HTERT RPE-1 (cell line): ENCODE measurements around the gene IFT81.
"Not testable (repeated sequence)": the region's sequence is repeated elsewhere in the genome, so short reads cannot be mapped to it uniquely, and the experiment has no call there.

Source experiments
- in situ Hi-C: fragments of 300-500 bp; cut with MboI; formaldehyde crosslinking; loops from 4 replicates; pipeline ENCODE4 v1.14.3; 2020; ENCODE audit warnings: low sequenced_read_pairs

The IFT81 gene, protein sequence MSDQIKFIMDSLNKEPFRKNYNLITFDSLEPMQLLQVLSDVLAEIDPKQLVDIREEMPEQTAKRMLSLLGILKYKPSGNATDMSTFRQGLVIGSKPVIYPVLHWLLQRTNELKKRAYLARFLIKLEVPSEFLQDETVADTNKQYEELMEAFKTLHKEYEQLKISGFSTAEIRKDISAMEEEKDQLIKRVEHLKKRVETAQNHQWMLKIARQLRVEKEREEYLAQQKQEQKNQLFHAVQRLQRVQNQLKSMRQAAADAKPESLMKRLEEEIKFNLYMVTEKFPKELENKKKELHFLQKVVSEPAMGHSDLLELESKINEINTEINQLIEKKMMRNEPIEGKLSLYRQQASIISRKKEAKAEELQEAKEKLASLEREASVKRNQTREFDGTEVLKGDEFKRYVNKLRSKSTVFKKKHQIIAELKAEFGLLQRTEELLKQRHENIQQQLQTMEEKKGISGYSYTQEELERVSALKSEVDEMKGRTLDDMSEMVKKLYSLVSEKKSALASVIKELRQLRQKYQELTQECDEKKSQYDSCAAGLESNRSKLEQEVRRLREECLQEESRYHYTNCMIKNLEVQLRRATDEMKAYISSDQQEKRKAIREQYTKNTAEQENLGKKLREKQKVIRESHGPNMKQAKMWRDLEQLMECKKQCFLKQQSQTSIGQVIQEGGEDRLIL

DNA sequence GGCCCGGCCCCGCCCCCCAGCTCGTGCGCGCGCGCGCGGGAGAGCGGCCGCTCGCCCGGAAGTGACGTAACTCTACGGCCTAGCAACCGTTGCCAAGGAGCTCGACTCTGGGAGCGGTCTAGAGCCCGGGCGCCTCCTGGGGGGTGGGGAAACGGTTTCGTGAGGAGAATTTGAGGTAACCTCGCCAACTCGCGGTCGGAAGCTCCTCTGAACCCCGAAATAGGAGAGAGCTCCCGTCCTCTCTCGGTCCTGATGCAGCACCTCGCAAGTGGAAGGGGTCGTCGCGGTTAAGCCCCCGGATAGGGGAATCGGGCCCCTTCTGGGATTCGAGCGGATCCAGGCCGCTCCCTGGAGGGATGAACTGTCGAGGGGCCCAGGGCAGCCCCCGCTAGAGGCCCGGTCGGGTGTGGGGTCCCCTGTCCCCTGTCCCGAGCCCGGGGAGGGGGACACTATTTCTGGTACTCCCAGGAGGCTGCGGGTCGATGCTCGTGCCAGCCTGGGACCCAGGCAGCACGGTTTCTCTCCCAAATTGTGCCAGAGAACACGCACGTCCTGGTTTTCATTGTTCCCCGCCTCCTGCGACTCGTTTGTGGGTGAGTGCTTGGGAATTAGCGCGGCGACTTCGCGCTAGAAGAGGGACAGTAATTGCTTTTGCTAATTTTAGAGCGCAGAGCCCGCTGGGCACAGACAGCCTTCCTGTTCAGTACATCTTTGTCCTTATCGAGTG, at the start of gene IFT81:
Gene IFT81, plus strand, starts transcription at position 89 of the 727 bp plus-strand sequence. CDS start 3,024 bp downstream, outside the sequence.
- in situ Hi-C loops = no loop called here

DNA sequence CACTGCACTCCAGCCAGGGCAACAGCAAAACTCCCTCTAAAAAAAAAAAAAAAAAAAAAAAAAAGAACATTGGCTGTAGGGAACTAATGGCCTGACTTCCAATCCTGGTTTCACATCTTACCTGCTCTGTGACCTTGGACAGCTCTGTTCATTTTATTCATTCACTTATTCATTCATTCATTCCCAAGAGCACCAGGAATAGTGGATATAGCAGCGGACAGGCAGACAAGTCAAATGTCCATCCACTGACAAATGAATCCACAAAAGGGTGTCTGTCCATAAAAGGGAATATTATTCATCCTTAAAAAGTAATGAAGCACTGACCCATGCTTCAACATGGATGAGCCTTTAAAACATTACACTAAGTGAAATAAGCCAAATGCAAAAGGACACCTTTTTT, 48.3 kb upstream of the IFT81 start:
- in situ Hi-C loops = no loop called here

DNA sequence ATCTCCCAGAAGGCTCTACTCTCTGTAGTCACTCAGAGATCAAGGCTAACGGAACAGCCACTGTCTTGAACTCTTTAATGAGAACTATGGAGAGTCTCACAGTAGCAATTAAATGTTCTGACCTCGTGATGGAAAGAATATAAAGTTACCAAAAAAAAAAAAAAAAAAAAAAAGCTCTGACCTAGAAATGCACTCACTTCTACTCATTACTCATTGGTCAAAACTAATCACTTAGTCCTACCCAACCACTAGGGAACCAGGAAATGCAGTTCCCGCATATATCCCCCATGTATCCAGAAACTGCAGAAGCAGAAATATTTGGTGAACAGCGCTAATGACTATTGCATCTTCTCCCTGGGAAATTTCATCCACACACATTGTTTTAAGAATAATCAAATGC, 46.4 kb upstream of the IFT81 start:
- in situ Hi-C loops = no loop called here

DNA sequence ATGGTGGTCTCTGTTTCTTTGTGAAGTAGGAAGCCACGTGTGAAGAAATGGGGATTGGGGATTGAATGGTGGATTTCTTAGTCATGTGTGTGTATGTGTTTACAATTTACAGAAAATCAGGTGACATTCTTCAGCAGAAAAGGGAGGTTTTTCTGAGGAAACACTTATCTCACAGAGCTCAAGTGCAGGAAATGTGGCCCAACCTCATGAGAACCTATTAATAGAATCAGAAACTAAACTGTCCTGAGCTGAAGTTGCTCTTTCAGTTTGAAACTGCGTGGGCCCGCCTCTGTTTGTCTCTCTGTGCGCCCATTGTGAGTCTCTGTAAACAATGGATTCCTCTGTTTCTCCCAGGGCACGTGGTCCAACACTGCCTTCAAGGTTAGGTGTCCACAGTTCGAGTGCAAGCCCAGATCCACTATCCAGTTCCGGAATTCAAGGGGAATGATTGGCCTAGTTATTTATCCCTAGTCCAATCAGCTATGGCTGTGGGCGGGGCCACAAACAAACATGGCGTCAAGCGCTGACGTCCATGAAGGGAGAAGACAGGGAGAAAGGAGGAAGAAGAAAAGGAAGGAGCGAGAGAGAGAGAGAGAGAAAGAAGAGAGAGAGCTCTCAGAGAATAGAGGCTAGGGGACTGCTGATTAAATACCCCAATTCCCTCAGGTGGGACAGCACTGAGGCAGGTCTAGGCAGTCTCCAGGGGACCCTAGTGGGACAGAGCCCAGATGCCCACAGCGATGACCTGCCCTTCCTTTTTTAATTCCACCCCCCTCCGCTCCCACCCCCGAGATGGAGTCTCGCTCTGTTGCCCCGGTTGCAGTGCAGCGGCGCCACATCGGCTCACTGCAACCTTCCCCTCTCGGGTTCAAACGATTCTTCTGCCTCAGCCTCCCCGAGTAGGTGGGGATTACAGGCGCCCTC, 44.4 kb upstream of the IFT81 start:
- in situ Hi-C loops = no loop called here

DNA sequence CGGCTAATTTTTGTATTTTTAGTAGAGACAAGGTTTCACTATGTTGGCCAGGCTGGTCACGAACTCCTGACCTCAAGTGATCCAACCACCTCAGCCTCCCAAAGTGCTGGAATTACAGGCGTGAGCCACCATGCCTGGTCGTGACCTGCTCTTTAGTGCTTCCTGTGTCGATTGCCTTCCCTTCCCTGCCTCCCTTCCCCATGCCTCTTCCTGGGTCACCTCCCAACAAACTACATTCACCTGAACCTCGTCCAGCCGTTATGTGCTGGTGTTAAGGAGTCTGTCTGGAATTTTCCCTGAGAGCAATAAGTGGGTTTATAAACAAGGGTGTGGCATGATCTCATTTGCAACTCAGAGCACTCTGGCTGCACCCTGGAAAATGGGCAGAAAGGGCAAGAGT, 43.7 kb upstream of the IFT81 start:
- in situ Hi-C loops = no loop called here

DNA sequence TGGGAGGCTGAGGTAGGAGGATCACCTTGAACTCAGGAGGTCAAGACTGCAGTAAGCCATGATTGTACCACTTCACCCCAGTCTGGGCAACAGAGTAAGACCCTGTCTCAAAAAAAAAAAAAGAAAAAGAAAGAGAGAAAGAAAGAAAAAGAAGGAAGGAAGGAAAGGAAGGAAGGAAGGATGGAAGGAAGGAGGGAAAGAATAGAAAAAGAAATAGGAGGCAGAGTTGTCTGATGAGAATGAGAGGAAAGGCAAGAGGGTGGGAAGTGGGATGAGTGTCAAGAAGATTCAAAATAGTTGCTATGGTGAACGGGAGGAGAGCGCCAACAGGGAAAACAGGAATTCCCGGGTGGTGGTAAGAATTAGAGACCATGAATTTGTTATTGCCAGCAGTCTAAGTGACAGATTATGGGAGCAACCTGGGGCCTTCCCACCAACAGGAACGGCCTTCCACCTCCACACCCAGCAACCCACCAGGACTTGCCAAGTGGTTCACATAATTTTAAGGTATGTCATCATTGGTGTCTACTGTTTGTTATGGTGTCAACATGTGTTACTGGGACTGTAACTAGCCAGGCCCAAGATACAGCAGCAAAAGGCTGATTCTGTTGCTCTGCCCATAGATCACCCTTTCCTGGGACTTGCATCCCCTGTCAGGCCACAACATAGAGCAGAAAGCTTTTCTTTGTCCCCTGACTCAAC, 39.7 kb upstream of the IFT81 start:
- in situ Hi-C loops = no loop called here

DNA sequence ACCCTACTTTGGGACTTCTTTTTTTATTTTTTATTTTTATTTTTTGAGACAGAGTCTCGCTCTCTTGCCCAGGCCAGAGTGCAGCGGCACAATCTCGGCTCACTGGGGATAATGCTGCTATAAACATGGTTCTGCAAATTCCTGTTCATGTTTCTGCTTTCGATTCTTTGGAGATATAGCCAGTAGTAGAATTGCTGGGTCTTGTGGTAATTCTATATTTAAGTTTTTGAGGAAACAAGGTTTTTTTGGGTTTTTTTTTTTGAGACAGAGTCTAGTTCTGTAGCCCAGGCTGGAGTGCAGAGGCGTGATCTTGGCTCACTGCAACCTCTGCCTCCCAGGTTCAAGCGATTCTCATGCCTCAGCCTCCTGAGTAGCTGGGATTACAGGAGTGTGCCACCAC, 35.9 kb upstream of the IFT81 start:
- in situ Hi-C loops = not testable (repeated sequence)

DNA sequence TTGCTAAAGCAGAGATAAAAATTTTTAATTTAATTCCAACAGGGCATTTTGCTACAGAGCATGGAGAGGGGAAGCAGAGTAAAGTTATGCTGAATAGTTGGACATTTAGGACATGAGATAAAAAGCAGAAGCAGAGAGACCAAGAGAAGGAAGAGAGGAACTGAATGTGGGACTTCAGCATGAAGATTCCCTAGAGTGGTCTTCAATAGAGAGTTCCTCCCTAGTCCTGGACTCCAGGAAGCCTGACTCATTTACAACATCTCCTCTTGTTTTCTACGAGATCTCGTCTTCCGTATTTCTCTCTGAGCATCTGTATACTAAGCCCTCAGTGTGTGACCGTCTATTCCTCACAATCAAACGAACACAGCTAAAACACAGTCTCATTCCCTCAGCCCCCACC, 35.2 kb upstream of the IFT81 start:
- in situ Hi-C loops = no loop called here

DNA sequence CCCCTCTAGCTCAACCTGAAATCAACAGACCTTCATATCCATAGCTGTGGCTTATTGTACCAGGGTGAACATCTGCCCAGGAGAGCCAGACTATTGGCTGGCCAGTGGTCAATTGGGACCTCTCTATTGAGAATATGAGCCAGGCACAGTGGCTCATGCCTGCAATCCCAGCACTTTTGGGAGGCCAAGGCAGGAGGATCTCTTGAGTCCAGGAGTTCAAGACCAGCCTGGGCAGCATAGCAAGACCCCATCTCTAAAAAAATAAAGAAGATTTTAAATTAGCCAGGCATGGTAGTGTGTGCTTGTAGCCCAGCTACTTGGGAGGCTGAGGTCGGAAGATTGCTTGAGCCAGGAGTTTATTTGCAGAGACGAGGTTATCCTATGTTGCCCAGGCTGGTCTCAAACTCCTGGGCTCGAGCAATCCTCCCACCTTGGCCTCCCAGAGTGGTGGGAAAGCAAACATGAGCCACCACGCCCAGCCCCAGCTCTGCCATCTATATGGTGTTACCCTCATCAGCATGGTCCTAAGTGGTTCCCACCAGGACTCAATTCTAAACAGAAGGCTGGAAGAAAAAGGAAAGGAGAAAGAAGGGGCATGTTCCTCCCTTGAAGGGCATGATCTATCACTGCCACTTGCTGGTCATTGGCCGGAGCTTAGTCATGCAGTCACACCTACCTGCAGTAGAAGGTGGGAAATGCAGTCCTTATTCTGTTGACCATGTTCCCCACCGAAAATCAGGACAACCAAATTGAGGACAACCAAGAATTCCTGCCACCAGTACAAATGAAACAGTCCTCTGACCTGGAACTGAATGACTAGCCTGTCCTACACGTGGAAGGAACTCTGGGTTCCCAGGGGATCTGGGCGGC, 33.7 kb upstream of the IFT81 start:
- in situ Hi-C loops = no loop called here

DNA sequence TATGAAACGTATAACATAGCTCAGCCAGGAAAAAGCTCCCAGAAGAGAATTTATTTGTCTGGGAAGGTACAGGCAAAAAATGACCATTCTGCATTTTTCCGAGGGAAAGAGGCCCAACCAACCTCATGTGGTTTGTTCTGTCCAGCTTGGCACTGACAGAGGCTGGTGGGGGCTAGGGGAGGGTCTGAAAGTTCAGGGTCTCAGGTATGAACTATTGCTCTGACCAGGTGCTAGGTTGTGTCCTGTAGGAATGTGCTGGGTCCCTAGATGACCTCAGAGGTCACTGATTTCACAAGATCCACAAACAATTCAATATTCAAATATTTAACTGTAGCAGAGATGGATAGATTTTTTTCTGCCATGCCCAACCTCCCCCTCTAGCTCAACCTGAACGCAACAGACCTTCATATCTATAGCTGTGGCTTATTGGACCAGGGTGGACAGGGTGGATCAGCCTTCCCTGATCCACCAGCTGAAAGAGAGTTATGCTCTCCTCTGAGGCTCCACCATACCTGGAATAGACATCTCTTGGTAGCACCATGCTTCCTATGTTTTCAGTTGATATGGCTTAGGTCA, 32.9 kb upstream of the IFT81 start:
- in situ Hi-C loops = no loop called here

DNA sequence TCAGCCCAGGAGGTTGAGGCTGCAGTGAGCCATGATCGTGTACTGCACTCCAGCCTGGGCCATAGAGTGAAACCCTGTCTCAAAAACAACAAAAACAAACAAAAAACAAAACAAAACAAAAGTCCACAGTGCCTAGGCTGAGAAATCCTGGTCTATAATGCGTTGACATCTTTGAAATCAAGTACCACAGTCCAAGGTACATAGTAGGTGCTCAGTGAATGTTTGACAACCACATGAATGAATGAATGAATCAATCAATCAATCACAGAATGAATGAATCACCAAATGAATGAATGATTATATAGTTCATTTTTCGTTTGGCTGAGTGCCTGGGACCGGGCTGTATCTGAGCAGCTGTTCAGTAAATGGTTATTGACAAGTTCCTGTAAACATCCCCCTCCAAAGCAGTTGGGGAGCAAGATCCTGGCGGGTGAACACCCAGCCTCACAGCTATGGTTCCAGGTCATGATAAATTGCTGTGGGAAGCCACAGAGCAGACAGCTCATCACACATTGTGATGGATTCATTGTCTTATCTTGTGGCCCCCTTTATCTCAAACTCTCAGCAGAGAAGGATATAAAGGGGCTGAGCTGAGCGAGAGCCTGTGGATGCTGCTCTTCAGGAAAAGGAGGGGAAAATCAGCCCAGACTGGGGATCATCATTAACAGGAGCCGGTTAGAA, 30.4 kb upstream of the IFT81 start:
- in situ Hi-C loops = no loop called here

DNA sequence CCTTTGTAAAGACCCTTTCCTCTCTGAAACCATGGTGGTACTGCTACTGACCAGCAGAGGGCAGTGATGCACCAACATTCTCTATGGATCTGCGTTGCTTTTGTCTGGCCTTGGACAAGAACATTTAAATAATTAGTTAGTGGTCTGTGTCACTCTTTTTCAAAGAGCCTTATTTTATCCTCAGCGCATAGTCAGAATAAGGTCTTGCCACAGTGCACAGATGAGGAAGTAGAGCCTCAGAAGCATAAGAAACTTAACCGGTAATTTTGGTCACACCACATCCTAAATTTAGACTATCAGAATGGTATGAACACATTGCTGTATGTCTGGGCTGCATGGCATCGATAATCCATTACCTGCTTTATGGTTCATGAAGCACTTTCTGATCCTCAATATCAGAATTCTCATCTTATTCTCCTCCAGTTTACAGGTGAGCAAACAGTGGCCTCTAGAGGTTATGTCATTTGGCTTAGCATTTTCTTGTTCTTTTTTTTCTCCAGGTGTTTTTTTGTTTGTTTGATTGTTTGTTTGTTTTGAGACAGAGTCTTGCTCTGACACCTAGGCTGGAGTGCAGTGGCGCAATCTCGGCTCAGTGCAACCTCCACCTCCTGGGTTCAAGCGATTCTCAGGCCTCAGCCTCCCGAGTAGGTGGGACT, 23.7 kb upstream of the IFT81 start:
- in situ Hi-C loops = no loop called here

DNA sequence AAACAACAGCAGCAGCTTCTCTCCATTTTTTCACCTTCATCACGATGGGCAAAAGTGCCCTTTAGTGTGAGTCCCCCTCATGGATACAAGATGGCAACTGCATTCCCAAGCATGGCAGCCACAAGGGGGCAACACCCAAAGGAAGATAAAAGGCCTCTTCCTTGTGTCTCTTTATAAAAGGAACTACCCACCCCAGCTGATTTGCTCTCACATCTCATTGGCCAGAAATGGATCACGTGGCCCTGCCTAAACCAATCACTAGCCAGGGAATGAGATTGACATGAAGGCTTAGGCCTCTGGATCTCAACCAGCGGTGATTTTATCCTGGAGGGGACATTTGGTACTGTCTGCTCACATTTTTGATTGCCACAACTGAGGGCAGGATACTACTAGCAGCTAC, 21.9 kb upstream of the IFT81 start:
- in situ Hi-C loops = no loop called here

DNA sequence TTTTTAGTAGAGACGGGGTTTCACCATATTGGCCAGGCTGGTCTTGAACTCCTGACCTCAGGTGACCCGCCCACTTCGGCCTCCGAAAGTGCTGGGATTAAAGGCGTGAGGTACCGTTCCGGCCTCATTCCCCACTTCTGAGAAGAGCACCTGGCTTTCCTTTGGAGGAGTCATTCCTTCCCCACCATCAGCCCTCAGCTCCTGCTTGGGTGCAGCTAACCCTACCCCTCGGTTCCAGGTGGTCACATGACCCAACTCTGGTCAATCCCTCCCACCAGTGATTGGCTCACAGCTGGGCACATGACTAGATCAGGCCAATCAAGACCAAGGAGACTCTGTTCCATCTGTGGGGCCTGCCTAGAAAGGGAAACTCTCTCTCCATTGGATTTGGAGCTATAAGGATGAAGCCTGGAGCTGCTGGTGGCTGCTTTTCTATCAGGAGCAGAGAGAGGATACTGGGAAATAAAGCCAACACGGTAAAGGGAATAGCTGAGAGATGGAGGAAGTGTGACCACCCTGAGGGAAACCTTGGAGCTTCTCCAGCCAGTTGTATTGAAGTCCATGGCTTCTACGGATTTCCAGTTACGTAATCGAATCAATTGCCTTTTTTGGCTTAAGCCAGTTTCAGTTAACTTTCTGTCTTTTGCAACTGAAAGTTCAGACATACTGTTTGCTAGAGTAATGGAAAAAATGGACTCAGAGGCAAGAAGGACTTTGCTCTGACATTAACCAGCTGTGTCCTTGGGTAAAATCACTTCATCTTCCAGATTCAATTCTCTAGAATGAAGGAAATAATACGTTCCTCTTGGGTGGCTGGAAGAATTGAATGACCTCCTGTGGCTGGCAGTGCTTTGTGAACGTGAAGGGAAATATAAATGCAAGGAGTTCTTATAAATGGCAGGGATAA, 19.7 kb upstream of the IFT81 start:
- in situ Hi-C loops = no loop called here

DNA sequence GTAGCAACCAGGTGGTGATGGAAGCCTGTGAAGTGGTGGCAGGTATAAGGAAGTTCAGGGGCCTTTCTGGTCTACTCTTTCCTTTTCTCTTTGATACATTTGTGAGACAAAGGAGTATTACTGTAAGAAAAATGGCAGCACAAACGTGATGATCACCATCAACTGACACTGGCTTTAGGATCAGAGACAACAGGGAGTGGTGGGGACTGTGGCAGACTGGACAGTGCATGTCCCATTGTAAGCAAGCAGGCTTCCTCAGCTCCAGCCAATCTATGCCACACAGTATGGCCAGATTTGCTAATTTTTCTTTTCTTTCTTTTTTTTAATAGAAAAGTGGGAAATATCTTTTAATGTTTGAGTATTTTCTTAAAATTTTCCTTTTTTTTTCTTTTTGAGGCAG, 19.0 kb upstream of the IFT81 start:
- in situ Hi-C loops = no loop called here

DNA sequence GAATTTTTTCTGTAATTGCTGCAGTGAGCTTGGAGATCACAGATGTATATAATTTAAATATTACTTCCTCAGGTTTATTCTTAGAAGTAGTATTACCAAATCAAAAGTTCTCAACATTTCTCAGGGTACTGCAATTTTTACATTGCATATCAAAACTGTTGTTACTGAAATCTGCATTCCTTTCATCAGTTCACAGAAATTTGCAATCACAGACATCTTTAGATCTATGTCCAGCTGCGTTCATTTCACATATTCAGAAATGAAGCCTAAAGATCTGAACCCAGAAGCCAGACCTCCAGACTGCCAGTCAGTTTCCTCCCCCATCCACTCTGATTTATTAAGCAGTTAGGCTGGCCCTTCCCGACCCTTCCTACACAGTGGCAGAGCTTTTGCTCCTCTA, 18.2 kb upstream of the IFT81 start:
- in situ Hi-C loops = no loop called here
